Suprapubic skin (tissue), 3 donors: ENCODE results near the gene RUBCN.
A peak's percentile ranks its signal among the peaks of the same experiment; 100 is the strongest.

Source experiments
- POLR2AphosphoS5 ChIP-seq, 3 donors: sonication (generic); formaldehyde crosslinking; IDR thresholded peaks; one replicate each; pipeline ENCODE4 v1.6.1; 2017; ENCODE audit warnings: antibody characterized with exemption in 3 of 3
- TF ChIP-seq, protein P1 (sequence below), 2 donors: fragments of 200-600 bp in 1 of 2; fragments of 450-650 bp in 1 of 2; sonication (generic) in 1 of 2; IDR thresholded peaks; one replicate each; pipeline ENCODE4 v1.5.1; 2016 to 2019; ENCODE audit warnings: antibody characterized with exemption in 2 of 2, mild to moderate bottlenecking in 1 of 2, moderate library complexity in 1 of 2

DNA sequence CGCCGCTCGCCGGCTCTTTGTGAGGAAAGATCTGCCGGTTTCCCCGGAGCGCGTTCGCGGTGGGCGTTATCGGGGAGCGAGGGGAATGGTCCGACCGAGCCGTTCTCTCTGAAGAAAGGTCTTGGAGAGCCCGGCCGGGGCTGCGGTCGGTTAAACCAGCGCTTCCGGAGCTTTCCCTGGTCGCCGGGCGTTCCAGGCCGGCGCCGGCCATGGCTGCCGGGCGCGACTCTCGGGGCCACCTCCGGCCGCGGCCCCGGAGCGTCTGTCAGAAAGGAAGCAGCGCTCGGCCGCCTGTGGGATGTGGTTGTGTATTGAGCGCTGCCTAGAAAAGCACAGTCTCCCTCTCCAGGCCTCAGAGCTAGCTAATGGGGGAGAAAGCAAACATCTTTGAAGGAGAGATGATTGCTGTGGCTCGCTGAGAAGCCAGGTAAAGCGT, 13.7 kb upstream of the RUBCN start:
- no peak for TF ChIP-seq POLR2AphosphoS5 (IDR thresholded peaks at IDR 0.05)
- TF ChIP-seq, protein P1, sequence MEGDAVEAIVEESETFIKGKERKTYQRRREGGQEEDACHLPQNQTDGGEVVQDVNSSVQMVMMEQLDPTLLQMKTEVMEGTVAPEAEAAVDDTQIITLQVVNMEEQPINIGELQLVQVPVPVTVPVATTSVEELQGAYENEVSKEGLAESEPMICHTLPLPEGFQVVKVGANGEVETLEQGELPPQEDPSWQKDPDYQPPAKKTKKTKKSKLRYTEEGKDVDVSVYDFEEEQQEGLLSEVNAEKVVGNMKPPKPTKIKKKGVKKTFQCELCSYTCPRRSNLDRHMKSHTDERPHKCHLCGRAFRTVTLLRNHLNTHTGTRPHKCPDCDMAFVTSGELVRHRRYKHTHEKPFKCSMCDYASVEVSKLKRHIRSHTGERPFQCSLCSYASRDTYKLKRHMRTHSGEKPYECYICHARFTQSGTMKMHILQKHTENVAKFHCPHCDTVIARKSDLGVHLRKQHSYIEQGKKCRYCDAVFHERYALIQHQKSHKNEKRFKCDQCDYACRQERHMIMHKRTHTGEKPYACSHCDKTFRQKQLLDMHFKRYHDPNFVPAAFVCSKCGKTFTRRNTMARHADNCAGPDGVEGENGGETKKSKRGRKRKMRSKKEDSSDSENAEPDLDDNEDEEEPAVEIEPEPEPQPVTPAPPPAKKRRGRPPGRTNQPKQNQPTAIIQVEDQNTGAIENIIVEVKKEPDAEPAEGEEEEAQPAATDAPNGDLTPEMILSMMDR (IDR thresholded peaks at IDR 0.05) = peak in 1 of 2 donors; percentile 8
